Uterus (tissue), 2 donors: Measurements from ENCODE around the gene FCER1G.

Experiments
- CTCF ChIP-seq, 4 experiments: fragments of 200-600 bp in 2 of 4; fragments of 450-650 bp in 2 of 4; sonication (generic) in 2 of 4; IDR thresholded peaks; one replicate each; pipeline ENCODE4 v1.5.1; 2016 to 2019; ENCODE audit warnings: antibody characterized with exemption in 4 of 4, mild to moderate bottlenecking in 2 of 4, moderate library complexity in 1 of 4
- POLR2A ChIP-seq, 2 donors: fragments of 450-650 bp; IDR thresholded peaks; one replicate each; pipeline ENCODE4 v1.6.1; 2016; ENCODE audit warnings: antibody characterized with exemption in 2 of 2, mild to moderate bottlenecking in 1 of 2, moderate library complexity in 1 of 2

- TF ChIP-seq CTCF (IDR thresholded peaks at IDR 0.05) (no peak), POLR2A (IDR thresholded peaks at IDR 0.05) (no peak)
Observed at GRCh38 chr1:161197560-161198193, 17.4 kb upstream of the FCER1G start.
